Raji (cell line): Measurements from ENCODE around the gene ATP8A2.

Experiments used
- POLR2A ChIP-seq: IDR thresholded peaks from 2 replicates; pipeline ENCODE4 v1.6.1; 2011; ENCODE audit warnings: low read depth, low read length, control low read depth; ENCODE audit not compliant: insufficient read depth

Gene ATP8A2

DNA sequence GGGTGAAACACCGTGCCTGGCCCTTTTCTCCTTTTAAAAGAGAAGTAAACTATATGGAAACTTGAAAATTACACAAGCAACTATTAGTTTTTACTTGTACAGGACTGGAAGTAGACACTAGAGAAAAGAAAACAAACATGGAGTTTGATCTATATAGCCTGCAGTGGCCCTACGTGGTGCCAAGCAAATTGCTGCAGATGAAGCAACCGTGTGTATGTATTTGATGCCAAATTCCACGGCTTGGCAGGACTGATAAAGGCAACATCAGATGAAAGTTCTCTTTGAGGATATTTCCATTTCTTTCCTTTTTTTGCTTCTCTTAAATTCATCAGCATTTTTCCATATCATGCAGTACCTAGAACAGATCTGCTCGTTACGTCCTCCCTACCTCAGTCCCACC is 49.8 kb downstream of the ATP8A2 start:
- no peak for TF ChIP-seq POLR2A

- TF ChIP-seq POLR2A: no peak
These were observed 50.4 kb downstream of the ATP8A2 start for GRCh38 chr13:25422153-25422552.

GRCh38 chr13:25423831-25424230 is 52.1 kb downstream of the ATP8A2 start:
- TF ChIP-seq POLR2A: no peak

GRCh38 chr13:25429466-25429865 is 57.7 kb downstream of the ATP8A2 start:
- TF ChIP-seq POLR2A: no peak

GRCh38 chr13:25432691-25433090 is 60.9 kb downstream of the ATP8A2 start:
- no peak for TF ChIP-seq POLR2A

GRCh38 chr13:25440061-25440460 is 68.3 kb downstream of the ATP8A2 start:
- no peak for TF ChIP-seq POLR2A

- TF ChIP-seq POLR2A: no peak
These were observed 74.5 kb downstream of the ATP8A2 start for GRCh38 chr13:25446261-25446660.

GRCh38 chr13:25447396-25447795 is 75.6 kb downstream of the ATP8A2 start:
- TF ChIP-seq POLR2A: no peak

- no peak for TF ChIP-seq POLR2A
These were observed 82.1 kb downstream of the ATP8A2 start for GRCh38 chr13:25453850-25454365.

DNA sequence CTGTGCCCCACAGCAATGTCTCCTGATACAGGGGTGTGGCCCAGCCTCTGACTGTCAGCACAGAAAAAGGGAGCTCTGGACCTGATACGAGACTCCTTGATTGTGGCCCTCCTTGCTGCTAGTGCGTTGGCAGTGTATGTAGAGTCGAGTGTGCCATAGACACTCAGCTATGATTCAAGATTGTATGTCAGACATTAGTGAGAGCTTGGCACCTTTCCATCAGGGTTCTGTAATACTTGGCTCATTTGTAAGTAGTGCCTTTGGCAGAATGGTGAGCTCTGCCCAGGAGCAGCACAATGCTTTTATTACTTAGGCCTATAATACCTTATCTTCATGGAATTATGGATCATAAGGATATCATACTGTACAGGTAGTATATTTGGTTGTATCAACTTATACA is 83.4 kb downstream of the ATP8A2 start:
- no peak for TF ChIP-seq POLR2A

DNA sequence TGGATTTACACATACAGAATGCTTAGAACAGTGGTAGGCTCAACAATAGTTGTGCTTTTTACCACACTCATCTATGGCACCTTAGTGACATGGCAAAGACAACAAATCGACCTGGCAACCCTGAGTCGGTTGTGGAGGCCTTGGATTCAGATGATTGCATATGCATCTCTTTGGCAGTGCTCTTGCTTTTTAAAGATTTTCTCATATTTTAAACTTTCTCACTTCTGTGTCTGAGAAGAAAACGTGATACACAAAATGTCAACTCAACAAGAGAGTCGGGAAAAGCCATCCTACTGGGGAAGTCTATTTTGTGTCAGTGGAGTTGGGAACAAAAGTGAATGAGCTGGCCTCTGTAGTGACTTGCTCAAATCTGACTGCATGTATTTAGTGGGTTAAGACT is 85.8 kb downstream of the ATP8A2 start:
- no peak for TF ChIP-seq POLR2A

DNA sequence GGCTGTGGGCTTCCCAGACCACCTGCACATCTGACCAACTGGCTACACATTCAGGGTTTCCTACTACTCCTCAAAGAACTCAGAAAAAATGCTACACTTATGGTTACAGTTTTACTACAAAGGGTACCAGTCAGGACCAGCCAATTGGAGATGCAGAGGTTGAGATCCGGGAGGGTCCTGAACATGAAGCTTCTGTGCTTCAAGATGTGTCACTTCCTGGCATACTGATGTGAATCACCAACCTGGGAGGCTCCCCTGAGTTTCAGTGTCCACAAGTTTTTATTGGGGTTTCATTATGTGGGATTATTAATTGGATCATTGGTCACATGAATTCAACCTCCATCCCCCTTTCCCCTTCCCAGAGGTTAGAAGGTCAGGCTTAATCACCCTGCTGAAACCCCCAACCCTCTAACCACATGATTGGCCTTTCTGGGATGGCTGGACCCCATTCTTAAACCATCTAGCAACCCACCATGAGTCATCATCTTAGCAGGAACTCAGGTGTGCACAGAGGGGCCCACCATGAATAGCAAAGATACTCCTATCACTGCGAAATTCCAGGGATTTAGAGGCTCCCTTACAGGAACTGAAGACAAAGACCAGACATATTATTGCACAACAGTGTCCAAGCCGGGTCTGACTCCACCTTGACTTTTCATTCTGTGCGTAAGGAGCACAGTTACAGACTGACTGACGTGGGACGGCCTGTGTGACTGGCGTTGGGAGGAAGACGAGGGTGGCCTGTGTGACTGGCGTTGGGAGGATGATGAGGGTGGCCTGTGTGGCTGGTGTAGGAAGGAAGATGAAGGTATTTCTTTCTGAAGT is 90.7 kb downstream of the ATP8A2 start:
- no peak for TF ChIP-seq POLR2A

DNA sequence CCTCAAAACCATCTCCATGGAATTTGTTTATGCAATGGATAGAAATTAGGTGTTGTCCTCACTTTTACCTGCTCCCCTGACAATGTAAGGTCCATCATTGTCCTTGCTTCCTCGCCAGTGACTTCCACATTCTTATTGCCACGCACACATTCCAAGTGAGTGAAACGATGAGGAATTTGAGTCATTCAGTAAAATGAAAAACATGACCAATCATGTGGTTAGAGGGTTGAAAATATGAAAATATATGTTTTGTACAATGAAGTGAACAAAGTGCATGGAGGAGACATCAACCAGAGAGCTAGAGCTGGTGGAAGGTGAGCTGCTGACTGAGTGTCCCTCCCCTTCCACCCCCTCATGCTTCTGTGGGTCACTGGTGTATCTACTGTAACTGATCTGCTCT is 91.7 kb downstream of the ATP8A2 start:
- TF ChIP-seq POLR2A: no peak

DNA sequence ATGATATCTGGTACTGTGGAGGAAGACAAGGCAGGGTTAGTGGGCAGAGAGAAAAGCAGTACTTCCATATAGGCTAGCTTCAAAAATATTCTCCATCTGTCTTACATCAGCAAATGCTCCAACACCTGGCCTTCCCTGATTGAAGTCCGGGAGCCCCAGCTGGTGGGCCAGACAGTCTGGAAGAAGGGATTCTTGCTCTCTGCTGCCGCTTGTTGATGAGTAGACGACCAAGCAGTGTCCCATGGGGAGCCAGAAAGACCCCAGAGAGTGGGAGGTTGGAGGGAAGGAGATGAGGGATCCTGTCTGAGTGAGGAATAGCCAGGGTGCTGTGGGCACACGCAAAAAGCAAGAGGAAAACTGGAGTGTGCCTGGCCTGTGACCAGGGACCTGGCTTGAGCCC is 95.1 kb downstream of the ATP8A2 start:
- TF ChIP-seq POLR2A: no peak

GRCh38 chr13:25468325-25469168 is 96.8 kb downstream of the ATP8A2 start:
- TF ChIP-seq POLR2A: no peak

- TF ChIP-seq POLR2A: no peak
These were observed 97.4 kb downstream of the ATP8A2 start for GRCh38 chr13:25469169-25469525.

- no peak for TF ChIP-seq POLR2A
These were observed 102.1 kb downstream of the ATP8A2 start for GRCh38 chr13:25473864-25474263.

- no peak for TF ChIP-seq POLR2A
These were observed 106.4 kb downstream of the ATP8A2 start for GRCh38 chr13:25478186-25478585.
